NCI-H187 treated with DMSO at 0.1 percent for 48 hours (cell line): Measurements from ENCODE around the gene ILKAP.

ENCODE experiments used
- DNase-seq: peaks from one replicate; lab custom pipeline; 2025; lab: John Stamatoyannopoulos, UW

ILKAP gene

DNA sequence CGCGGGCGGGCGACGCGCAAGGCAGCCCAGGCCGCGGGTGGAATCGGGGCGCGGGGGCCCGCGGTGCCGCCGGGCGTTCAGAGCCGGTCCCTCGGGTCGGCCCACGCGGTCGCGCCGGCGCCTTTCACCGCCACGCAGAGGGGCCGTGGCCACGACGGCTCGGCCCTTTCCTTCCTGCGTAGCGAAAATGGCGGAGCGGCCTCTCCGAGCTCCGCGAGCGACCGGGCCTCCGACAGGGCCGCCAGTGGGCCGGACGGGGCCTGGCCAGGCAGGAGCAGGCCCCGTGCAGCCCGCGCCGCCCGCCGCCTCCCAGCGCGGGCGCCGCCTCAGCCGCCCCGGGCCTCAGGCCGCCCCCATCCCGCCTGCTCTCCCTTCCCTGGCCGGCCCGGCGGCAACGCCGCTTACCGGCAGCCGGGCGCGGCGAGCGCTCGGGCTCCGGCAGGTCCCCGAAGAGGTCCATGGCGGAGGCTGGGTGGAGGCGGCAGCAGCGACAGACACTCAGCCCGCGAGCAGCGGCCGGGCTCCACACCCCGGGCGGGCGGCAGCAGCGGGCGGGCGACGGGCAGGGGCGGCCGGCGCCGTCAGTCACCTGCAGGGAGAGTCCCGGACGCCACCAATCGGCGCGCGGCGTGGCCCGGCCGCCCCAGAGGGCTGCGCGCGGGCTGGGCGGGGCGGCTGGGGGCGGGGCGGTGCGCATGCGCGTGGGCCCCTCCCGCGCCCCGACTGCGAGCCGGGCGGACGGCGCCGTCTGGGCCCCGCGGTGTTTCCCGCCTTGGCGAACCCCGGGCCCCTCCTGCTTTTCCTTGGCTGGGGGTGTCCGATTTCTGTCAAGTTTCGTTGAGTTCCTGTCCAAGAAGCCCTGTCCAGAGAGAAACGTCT, at the start of gene ILKAP:
Gene ILKAP, minus strand, starts transcription at position 602 of the 879 bp plus-strand sequence. Its CDS starts 142 bp downstream, at position 460.
- peak; percentile 9 for DNase-seq

- no peak for DNase-seq
Measured at GRCh38 chr2:238252766-238253630, 49.5 kb upstream of the ILKAP start.

DNA sequence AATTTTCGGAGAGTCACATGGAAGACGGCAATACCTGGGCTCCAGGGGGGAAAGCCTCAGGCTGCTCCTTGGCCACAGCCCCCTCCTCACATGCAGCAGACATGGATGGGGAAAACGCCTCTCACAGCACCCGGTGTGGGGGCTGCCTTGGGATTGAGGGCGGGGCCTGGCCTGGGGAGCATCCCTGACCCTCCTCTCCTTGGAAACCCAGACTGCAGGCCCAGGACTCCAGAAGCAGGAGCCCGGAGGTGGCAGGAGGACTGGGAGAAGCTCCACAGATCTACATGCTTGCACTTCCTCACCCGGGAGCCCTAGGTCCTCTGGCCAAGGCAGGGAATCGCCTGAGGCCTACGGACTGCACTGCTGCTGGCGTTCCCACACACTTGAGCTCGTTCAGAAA, 48.5 kb upstream of the ILKAP start:
- DNase-seq: no peak

GRCh38 chr2:238251331-238251730, 47.8 kb upstream of the ILKAP start:
- no peak for DNase-seq

DNA sequence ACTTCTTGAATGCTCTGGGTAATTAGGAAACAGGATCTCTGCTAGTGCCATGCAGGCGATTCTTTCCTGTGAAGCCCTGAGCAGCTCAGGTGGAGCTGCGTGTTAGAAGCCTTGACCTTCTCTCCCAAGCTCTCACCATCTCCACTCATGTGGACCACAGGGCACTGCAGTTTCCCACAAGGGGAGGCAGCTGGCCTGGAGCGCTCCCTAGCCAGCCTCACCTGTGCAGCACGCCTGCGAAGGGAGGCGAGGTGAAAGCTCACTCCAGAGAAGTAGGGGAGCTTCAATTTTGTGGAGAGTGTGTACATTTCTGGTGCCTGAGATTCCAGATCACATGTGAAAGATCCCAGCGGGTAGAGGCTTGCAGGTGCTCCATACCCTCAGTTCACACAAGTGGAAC, 47.4 kb upstream of the ILKAP start:
- no peak for DNase-seq

- no peak for DNase-seq
Measured at GRCh38 chr2:238247841-238248453, 44.5 kb upstream of the ILKAP start.

- DNase-seq: no peak
Measured at GRCh38 chr2:238247002-238247822, 43.7 kb upstream of the ILKAP start.

DNA sequence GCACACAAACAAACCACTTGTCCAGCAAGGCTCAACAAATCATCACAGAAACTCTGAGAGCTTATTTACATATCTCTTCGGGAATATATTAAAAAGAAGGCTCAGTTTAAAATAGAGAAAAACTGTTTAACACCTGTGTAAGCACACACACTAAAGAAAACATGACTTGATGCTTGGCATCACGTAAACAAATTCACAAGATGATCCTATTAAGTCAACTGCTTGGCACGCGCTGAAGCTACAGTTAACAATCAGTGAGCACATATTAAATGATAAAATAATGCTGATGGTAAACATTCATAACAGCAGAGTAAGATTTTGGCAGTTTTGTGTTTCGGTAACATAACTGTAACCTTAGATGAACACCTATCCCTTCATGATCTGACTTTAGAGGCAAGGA, 40.7 kb upstream of the ILKAP start:
- DNase-seq: no peak

GRCh38 chr2:238243496-238244076, 40.1 kb upstream of the ILKAP start:
- DNase-seq: no peak

GRCh38 chr2:238242731-238243495, 39.4 kb upstream of the ILKAP start:
- DNase-seq: no peak

DNA sequence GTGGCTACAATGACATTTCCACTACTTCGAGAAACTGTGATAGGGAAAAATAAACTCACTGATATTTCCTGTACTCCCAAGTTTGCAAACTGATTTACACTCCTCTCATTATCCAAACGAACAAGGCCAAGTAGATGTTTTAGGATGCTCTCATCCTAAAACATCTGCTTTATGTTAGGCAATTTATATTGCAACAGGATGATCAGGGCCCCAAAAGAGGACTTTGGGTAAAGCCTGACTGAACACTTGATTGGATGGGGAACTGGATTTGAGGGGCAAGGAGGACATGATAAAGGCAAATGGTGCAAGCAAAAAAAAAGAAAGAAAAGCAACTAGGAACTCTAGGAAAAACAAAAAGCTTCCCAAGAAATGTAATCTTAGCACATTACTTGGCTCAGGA, 38.5 kb upstream of the ILKAP start:
- DNase-seq: no peak

DNA sequence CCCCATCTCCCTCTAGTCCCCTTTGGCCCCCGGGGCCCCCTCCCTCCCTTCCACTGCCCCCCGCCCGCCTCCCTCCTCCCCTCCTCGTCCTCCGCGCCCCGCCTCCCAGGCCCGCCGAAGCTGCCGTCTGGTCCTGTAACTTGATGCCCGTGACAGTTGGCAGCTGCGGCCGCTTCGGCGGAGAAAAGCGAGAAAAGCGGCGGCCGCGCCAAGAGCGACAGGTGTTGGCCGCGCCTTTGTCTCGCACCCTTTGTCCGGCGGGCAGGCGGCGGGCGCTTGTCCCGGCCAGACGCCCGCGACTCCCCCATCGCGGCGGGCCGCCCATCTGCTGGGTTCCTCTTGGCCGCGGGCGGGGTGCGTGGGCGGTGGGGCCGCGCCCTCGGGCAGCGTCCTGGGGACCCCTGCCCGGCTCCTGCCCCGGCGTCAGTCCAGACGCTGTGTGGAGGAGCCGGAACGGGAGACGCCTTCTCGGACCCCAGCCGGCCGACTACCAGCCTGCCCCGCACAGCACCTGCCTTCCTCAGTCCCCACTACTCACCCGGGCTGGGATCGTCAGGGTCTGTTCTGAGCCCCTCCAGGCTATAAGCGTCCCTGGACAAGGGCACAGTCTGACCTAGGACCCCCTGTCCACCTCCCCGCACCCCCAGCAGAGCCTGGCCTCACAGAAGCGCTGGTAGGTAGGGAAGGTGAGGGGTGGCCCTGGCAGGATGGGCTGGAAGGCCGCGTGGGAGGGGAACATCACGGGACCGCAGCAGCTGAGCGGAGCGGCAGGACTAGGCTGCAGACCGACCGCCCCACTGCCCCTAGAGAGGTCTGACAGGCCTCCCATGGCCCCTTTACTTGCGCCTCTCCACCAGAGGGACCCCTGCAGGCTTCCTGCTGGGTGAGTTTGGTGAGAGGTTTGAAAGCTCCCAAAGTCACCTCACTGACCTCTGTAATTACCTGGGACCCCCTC, 37.5 kb upstream of the ILKAP start:
- DNase-seq: peak; percentile 37

- peak; percentile 21 for DNase-seq
Measured at GRCh38 chr2:238239863-238240756, 36.6 kb upstream of the ILKAP start, which contains the start of gene HES6. Gene HES6 (minus strand): TSS chr2:238240038. CDS start chr2:238239905, 133 bp downstream.

GRCh38 chr2:238239543-238239862, 36.0 kb upstream of the ILKAP start:
- no peak for DNase-seq

- DNase-seq: no peak
Measured at GRCh38 chr2:238238766-238239542, 35.5 kb upstream of the ILKAP start.

DNA sequence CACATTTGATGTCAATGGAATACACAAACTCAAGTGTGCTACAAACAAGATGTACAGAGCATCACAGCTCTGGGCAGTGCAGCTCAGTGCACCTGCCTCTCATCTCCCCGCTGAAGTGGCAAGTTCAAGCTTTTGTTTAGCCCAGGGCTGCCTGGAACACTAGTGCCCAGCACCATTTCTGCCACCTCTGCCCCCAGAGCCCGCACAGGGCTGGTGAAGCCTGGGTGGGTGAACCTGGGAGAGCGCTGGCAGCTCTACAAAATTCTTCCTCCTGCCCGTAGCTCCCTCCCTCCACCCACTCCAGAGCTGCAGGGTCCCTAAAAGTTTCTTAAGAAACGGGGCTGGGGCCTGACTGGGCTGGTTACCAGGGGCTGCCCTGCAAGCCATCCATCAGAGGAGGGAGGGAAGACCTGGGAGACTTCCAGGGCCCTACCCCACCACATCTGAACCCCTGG, 34.8 kb upstream of the ILKAP start:
- DNase-seq: no peak

DNA sequence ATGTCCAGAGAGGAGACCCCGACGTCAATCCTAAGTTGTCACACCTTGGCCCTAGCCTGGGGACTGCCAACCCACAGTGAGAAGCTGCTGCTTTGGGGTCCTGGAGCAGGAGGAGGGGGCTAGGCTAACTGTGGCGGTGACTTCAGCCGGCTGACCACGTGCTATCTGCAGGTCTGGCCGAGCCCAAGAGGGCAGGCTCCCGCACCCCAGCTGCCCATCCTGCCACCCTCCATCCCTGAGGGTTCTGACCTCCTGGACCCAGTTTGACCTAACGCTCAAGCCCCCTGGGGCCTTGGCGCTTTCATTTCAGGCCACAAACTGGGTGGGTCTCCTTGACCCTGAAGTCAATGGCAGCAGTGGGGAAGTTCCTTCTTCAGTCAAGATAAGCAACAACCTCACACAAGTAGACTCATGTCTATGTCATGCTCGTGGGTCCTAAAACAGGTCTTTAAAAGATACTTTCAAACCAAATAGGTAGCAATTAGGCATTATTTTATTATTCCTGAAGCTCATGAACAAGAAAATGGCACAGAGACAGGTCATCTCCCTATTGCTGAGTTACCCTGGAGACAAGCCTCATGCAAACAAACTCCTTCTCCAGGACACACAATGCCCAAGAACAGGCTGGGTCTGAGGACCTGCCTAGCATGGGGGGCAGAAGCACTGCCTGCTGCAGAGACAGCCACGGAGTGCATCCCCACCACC, 34.1 kb upstream of the ILKAP start:
- no peak for DNase-seq
